Testis (tissue), 3 donors: Measurements from ENCODE around the gene C13orf42. TPM values are rescaled to one million over a fixed set of nuclear protein-coding genes. Genes with fewer than 3 reads are reported as not detected.

ENCODE experiments used
- DNase-seq: peaks from one replicate; pipeline ENCODE4 v3.0.0-alpha.2; 2019
- H3K27ac ChIP-seq, 2 donors: fragments of 200-600 bp; sonication (generic); one replicate each; pipeline ENCODE4 v1.5.1; 2019
- H3K27me3 ChIP-seq: fragments of 200-600 bp; sonication (generic); one replicate; pipeline ENCODE4 v1.5.1; 2019
- H3K36me3 ChIP-seq: fragments of 200-600 bp; sonication (generic); one replicate; pipeline ENCODE4 v1.5.1; 2017; ENCODE audit warnings: low read depth; ENCODE audit errors: missing control alignments
- H3K4me1 ChIP-seq: fragments of 200-600 bp; sonication (generic); one replicate; pipeline ENCODE4 v1.5.1; 2019
- H3K4me3 ChIP-seq, 2 donors: fragments of 200-600 bp; sonication (generic); one replicate each; pipeline ENCODE4 v1.5.1; 2017 to 2019
- H3K9me3 ChIP-seq: fragments of 200-600 bp; sonication (generic); one replicate; pipeline ENCODE4 v1.5.1; 2017
- CTCF ChIP-seq, 3 experiments: fragments of 450-650 bp in 2 of 3; fragments of 200-600 bp in 1 of 3; sonication (generic) in 1 of 3; IDR thresholded peaks; one replicate each; pipeline ENCODE4 v1.5.1; 2016 to 2019; ENCODE audit warnings: antibody characterized with exemption in 3 of 3, mild to moderate bottlenecking in 2 of 3, moderate library complexity in 1 of 3
- POLR2A ChIP-seq: fragments of 450-650 bp; IDR thresholded peaks from one replicate; pipeline ENCODE4 v1.6.1; 2017; ENCODE audit warnings: antibody characterized with exemption, mild to moderate bottlenecking, moderate library complexity
- WGBS, 2 donors: methylation state at CpG; one replicate each; pipeline ENCODE4 v1.1.5; 2018; 5-methylcytosine and 5-hydroxymethylcytosine counted together
- intact Hi-C: fragments of 100-400 bp; cut with DNase I; formaldehyde crosslinking; loops from one replicate; pipeline ENCODE4 v1.15.1; 2023; ENCODE audit warnings: low total_unique reads
- polyA plus RNA-seq: library from polyadenylated mRNA; stranded (reverse); fragments of 350-450 nt; fragmentation: Illumina TruSeq; extraction: RNeasy Lipid Tissue Mini Kit (QIAGEN cat#74804); gene quantifications from one replicate; pipeline ENCODE4 v1.2.3, GENCODE V29; 2014; ENCODE audit warnings: low read depth, low replicate concordance; ENCODE audit not compliant: insufficient read depth
- total RNA-seq, 2 donors: library from RNA; depleted of rRNA; stranded (reverse); fragments of >200 nt; gene quantifications; one replicate each; pipeline ENCODE4 v1.2.3, GENCODE V29; 2016

C13orf42 gene
- total and polyA plus RNA-seq, 3 donors from 2014 or later, result 0.65 to 1.9 (median 1.8) TPM

GRCh38 chr13:51134763-51135365 is 23.8 kb upstream of the C13orf42 start:
- Histone ChIP-seq H3K27me3 (no peaks in the 10 kb centered on the region), H3K9me3 (no peaks in the 10 kb centered on the region), H3K4me3 (no peak overlapping the region), H3K4me1 (no peaks in the 10 kb centered on the region), H3K27ac (no peak overlapping the region), H3K36me3 (no peaks in the 10 kb centered on the region)
- no peak for DNase-seq
- 77 to 89% methylated on average over 7 to 8 of the region's 8 CpGs for WGBS, 2 donors
- intact Hi-C loops, result no loop called here
- TF ChIP-seq CTCF (IDR thresholded peaks at IDR 0.05) (no peak), POLR2A (no peak)

GRCh38 chr13:51130348-51130747 is 19.3 kb upstream of the C13orf42 start:
- intact Hi-C loops, result no loop called here
- WGBS, 2 donors, result 79 to 88% methylated on average over 1 of the region's 1 CpG
- Histone ChIP-seq H3K27ac (no peak overlapping the region), H3K4me1 (no peaks in the 10 kb centered on the region), H3K27me3 (no peaks in the 10 kb centered on the region), H3K9me3 (no peaks in the 10 kb centered on the region), H3K4me3 (no peak overlapping the region), H3K36me3 (no peaks in the 10 kb centered on the region)
- no peak for TF ChIP-seq CTCF (IDR thresholded peaks at IDR 0.05)
- no peak for TF ChIP-seq POLR2A
- no peak for DNase-seq

- peak; percentile 59 to 66 (median 62) for TF ChIP-seq CTCF (IDR thresholded peaks at IDR 0.05)
- TF ChIP-seq POLR2A, result no peak
- peak; percentile 73 for DNase-seq
- Histone ChIP-seq H3K4me3 (no peak overlapping the region), H3K9me3 (no peaks in the 10 kb centered on the region), H3K27me3 (no peaks in the 10 kb centered on the region), H3K36me3 (no peaks in the 10 kb centered on the region), H3K4me1 (no peaks in the 10 kb centered on the region), H3K27ac (no peak overlapping the region)
- intact Hi-C loops, result no loop called here
- WGBS, 2 donors, result 40 to 43% methylated on average over 7 of the region's 7 CpGs
Measured at GRCh38 chr13:51125495-51126226, 14.6 kb upstream of the C13orf42 start.

- H3K4me1 ChIP-seq, result no peaks in the 10 kb centered on the region
- intact Hi-C loops, result no loop called here
- H3K4me3 ChIP-seq, result no peak overlapping the region
- DNase-seq, result no peak
- no peaks in the 10 kb centered on the region for H3K36me3 ChIP-seq
- TF ChIP-seq CTCF (IDR thresholded peaks at IDR 0.05) (no peak), POLR2A (no peak)
- WGBS, 2 donors, result 60% methylated on average over 6 of the region's 6 CpGs
- no peak overlapping the region for H3K27ac ChIP-seq
- H3K27me3 ChIP-seq, result no peaks in the 10 kb centered on the region
- H3K9me3 ChIP-seq, result no peaks in the 10 kb centered on the region
Measured at GRCh38 chr13:51122868-51123566, 11.9 kb upstream of the C13orf42 start.
